HL-60 (cell line): ENCODE data around the gene PPFIA3.

Experiments
- DNase-seq, 2 experiments: peaks; one replicate each; pipeline ENCODE4 v3.0.0-alpha.2; 2010 to 2020; ENCODE audit warnings: low read depth in 1 of 2, low spot score in 1 of 2
- H3K27ac ChIP-seq: fragments of 250-450 bp; sonication (Bioruptor Pico); replicated peaks from 2 replicates; pipeline ENCODE4 v1.5.1; 2020; ENCODE audit warnings: mild to moderate bottlenecking, moderate library complexity
- H3K27me3 ChIP-seq: fragments of 250-450 bp; sonication (Bioruptor Pico); 2 replicates; pipeline ENCODE4 v1.5.1; 2021; ENCODE audit warnings: mild to moderate bottlenecking, moderate library complexity; ENCODE audit not compliant: insufficient read depth, poor library complexity, severe bottlenecking
- H3K4me3 ChIP-seq: replicated peaks from 2 replicates; pipeline ENCODE4 v1.5.1; 2011; ENCODE audit warnings: mild to moderate bottlenecking, control low read depth, low read length; ENCODE audit not compliant: insufficient read depth
- GABPA ChIP-seq: IDR thresholded peaks from 2 replicates; pipeline ENCODE4 v1.6.1; 2012; ENCODE audit warnings: low read depth
- POLR2AphosphoS5 ChIP-seq: IDR thresholded peaks from 2 replicates; pipeline ENCODE4 v1.6.1; 2012; ENCODE audit warnings: low read depth
- SPI1 ChIP-seq: IDR thresholded peaks from 2 replicates; pipeline ENCODE4 v1.6.1; 2012; ENCODE audit warnings: low read depth, mild to moderate bottlenecking, borderline replicate concordance
- TF ChIP-seq, protein P1 (sequence below): IDR thresholded peaks from one replicate; pipeline ENCODE4 v1.5.1; 2011; ENCODE audit warnings: low read length, control low read depth, inconsistent platforms; ENCODE audit not compliant: insufficient read depth
- TF ChIP-seq, protein P2 (sequence below): IDR thresholded peaks from 2 replicates; pipeline ENCODE4 v1.6.1; 2012; ENCODE audit warnings: low read depth; ENCODE audit not compliant: insufficient replicate concordance

PPFIA3 gene

DNA sequence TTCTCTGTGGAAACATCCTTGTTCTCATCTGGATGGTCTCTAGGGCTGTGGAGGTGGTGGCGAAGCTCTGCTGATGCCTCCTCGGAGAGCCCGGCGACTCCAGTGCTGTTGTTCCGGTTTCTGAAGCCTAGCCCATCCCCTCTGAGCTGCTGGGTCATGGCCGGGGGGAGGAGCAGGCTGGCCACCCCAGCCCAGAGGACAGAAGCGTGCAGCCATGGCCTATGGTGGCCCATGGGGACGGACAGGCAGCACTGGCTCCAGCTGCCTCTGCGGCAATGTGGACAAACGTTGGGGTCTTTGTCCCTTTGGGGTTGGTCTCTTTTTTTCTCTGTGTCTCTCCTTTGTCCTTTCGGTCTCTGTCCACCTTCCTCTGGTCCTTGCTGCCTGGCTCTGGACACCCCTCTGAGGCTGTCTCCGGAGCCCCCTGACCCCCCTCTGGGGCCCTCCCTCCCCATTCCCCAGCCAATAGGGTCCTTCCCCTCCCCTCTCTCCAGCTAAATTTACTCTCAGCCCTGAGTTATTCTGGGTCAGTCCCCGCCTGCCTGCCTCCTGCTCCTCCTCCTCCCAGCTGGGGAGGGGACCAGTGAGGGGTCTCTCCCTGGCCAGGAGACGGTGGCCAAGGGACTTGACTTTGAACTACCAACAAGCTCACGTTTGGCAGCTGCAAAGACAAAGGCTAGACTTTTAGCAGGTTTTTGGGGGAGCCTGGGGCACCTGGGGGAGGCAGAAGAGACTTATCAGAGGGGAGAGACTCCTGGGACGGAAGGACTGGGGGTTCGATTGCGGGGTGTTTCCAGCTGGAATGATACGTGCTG, 35.9 kb downstream of the PPFIA3 start, which contains the start of gene HRC:
TSS of gene HRC (minus strand) at position 392 of the 815 bp plus-strand sequence. CDS start at position 233, 159 bp downstream.
- H3K27me3 ChIP-seq = peaks cover 31% of the 10 kb centered on the region
- no peak within 1 kb of the TSS for H3K4me3 ChIP-seq
- no peak for DNase-seq
- TF ChIP-seq SPI1 (no peak), GABPA (no peak), POLR2AphosphoS5 (no peak)
- TF ChIP-seq, protein P1, sequence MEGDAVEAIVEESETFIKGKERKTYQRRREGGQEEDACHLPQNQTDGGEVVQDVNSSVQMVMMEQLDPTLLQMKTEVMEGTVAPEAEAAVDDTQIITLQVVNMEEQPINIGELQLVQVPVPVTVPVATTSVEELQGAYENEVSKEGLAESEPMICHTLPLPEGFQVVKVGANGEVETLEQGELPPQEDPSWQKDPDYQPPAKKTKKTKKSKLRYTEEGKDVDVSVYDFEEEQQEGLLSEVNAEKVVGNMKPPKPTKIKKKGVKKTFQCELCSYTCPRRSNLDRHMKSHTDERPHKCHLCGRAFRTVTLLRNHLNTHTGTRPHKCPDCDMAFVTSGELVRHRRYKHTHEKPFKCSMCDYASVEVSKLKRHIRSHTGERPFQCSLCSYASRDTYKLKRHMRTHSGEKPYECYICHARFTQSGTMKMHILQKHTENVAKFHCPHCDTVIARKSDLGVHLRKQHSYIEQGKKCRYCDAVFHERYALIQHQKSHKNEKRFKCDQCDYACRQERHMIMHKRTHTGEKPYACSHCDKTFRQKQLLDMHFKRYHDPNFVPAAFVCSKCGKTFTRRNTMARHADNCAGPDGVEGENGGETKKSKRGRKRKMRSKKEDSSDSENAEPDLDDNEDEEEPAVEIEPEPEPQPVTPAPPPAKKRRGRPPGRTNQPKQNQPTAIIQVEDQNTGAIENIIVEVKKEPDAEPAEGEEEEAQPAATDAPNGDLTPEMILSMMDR = no peak
- TF ChIP-seq, protein P2, sequence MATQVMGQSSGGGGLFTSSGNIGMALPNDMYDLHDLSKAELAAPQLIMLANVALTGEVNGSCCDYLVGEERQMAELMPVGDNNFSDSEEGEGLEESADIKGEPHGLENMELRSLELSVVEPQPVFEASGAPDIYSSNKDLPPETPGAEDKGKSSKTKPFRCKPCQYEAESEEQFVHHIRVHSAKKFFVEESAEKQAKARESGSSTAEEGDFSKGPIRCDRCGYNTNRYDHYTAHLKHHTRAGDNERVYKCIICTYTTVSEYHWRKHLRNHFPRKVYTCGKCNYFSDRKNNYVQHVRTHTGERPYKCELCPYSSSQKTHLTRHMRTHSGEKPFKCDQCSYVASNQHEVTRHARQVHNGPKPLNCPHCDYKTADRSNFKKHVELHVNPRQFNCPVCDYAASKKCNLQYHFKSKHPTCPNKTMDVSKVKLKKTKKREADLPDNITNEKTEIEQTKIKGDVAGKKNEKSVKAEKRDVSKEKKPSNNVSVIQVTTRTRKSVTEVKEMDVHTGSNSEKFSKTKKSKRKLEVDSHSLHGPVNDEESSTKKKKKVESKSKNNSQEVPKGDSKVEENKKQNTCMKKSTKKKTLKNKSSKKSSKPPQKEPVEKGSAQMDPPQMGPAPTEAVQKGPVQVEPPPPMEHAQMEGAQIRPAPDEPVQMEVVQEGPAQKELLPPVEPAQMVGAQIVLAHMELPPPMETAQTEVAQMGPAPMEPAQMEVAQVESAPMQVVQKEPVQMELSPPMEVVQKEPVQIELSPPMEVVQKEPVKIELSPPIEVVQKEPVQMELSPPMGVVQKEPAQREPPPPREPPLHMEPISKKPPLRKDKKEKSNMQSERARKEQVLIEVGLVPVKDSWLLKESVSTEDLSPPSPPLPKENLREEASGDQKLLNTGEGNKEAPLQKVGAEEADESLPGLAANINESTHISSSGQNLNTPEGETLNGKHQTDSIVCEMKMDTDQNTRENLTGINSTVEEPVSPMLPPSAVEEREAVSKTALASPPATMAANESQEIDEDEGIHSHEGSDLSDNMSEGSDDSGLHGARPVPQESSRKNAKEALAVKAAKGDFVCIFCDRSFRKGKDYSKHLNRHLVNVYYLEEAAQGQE = no peak
- H3K27ac ChIP-seq = no peak within 1 kb of the TSS

DNA sequence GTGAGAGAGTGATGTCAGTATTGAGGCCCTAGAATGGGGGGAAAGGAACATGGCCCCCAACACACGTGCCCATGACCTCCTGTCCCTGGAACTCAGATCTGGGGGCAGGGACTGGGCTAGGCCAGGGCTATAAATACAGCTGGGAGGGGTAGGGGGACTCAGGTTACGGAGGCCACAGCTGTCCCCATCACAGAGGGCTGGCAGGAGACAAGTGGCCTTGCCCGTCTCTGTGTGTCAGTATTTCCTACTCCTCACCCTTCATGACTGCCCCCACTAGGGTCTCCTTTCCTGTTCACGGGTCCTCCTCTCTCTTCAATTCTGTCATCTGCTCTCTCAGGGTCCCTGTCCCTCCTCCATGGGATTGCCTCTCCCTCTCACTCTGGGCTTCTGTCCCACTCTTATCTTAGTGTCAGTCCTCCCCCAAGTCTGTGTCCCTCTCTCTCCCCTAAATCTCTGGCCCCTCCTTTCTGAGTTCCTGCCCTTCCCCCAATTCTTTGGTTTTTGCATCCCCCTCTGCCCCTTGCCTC, 36.5 kb downstream of the PPFIA3 start:
- no peak for DNase-seq
- H3K27ac ChIP-seq = no peak overlapping the region
- H3K4me3 ChIP-seq = no peak overlapping the region
- TF ChIP-seq, protein P2 = no peak
- TF ChIP-seq GABPA = no peak
- no peak for TF ChIP-seq POLR2AphosphoS5
- TF ChIP-seq, protein P1 = no peak
- no peak for TF ChIP-seq SPI1
- peaks cover 30% of the 10 kb centered on the region for H3K27me3 ChIP-seq

DNA sequence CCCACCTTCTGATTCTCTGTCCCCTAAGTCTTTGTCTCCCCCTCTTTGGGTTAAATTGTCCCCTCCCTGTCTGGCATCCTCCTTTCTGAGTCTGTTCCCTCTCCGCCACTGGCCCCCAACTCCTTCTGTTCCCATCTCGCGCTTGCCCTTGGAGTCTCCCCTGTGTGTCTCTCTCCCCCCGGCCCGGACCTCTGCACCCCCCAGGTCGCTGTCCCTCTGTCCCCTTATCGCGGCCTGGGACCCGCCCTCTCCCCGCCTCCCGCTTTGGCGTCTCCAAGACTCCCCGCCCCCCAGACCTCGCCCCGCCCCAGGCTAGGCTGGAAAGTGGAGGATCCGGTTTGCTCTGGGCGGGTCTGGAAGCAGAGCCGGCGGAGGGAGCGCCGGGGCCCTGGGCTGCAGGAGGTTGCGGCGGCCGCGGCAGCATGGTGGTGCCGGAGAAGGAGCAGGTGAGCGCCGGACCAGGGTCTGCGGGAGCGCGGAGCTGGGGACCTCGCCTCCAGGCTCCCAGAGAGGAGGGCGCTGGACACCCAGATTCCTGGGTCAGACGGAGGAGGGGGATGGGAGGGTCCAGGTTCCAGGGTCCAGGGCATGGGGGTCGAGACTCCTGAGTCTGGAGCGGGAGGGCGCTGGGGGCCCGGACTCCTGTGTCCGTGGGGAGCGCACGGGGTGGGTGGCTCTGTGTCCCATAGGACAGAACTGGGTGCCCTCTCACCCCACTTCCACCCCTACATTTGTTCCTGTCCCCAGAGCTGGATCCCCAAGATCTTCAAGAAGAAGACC, 38.3 kb downstream of the PPFIA3 start, which contains the start of gene TRPM4:
TSS of gene TRPM4 (plus strand) at position 348 of the 780 bp plus-strand sequence. CDS start at position 423, 75 bp downstream.
- H3K27ac ChIP-seq = no peak within 1 kb of the TSS
- H3K27me3 ChIP-seq = peaks cover 24% of the 10 kb centered on the region
- peak within 1 kb of the TSS; percentile 34 for H3K4me3 ChIP-seq
- DNase-seq = peak; percentile 26 to 28
- TF ChIP-seq POLR2AphosphoS5 = no peak
- TF ChIP-seq, protein P1 = no peak
- TF ChIP-seq, protein P2 = no peak
- TF ChIP-seq GABPA = no peak
- TF ChIP-seq SPI1 = no peak
